Stimulated activated CD4-positive, alpha-beta T cell treated with anti-CD3 and anti-CD28 coated beads, Interleukin-2, amount 100 ng/mL, for 4 hours (primary cell): ENCODE measurements around the gene ZNF324B.
"Not testable (repeated sequence)": the region's sequence is repeated elsewhere in the genome, so short reads cannot be mapped to it uniquely, and the experiment has no call there.

Experiments
- DNase-seq: peaks from one replicate; pipeline ENCODE4 v3.0.0-alpha.2; 2020; ENCODE audit warnings: low read depth

Gene ZNF324B

GRCh38 chr19:58480481-58480830, 29.0 kb downstream of the ZNF324B start:
- no peak for DNase-seq

DNA sequence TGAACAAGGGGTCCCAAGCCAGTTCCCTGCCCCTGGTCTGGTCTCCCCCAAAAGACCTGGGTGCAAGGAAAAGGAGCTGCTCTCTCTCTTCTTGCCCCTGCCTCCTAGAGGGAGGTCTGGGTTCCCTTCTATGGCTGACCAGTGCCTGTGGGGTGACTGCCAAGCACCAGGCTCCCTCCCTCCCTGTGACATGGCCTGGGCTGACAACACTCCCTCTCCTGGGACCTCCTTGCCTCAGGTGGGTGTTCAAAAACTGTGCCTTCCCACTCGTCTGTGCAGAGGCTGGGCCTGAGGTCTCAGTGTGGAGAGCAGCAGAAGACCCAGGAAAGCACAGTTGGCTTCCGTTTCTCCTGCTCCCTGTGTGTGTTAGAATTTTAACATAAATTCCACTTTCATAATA, 29.4 kb downstream of the ZNF324B start:
- no peak for DNase-seq

DNA sequence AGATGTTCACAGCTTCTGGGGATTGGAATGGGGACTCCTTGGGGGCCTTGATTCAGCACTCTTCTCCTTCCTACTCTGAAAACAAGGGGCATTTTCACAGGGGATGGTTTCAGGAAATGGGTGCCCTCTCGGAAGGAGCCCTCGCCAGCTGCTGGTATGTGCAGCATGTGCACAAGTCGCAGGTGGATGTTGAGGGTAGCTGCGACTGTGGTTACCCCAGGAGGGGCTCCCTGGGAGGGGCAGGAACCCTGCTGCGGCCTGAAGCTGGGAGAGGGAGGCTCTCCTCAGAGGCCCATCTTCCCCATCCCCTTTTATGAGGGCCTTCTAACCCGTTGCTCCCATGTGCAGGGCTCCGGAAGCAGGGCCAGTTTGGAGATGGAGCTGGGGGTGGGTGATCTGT, 30.9 kb downstream of the ZNF324B start:
- DNase-seq = no peak

DNA sequence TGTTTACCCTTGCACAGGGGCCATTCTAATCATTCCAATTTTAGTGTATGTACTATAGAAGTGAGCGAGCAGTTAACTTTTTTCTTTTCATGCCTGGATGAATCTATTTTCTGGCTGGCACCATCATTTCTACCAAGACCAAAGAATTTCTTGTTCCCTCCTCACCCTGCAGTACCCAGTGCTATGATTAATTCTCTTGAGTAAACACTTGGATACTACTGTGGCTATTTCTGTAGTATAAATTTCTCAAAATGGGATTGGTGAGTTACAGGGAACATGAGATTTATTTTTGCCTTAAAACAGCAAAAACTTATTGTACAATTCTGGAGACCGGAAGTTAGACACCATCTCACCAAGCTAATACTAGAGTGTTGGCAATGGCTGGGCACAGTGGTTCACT, 32.4 kb downstream of the ZNF324B start:
- no peak for DNase-seq

GRCh38 chr19:58484349-58484748, 32.9 kb downstream of the ZNF324B start:
- DNase-seq = not testable (repeated sequence)

DNA sequence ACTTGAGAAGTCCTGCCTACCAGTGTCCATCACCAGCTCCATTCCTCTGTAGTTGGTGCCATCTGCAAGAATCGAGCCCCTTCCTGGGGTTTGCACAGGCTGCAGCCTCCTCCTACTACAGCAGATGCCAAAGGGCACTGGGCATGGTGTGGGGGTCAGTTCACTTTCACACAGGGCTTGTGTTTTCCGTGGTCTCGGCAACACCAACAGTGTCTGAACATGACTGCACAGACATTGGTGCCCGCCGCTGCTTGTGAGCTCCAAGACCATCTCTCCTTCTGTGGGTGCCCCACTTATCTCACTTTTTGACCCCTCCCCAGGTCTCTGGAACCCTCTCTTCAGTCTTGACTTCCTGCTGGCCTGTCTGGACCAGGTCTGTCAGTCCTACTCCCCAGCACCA, 40.0 kb downstream of the ZNF324B start:
- no peak for DNase-seq

GRCh38 chr19:58492265-58492664, 40.8 kb downstream of the ZNF324B start:
- DNase-seq = no peak

- no peak for DNase-seq
These were observed 46.3 kb downstream of the ZNF324B start for GRCh38 chr19:58497634-58498170.

- no peak for DNase-seq
These were observed 47.0 kb downstream of the ZNF324B start for GRCh38 chr19:58498316-58499020.

DNA sequence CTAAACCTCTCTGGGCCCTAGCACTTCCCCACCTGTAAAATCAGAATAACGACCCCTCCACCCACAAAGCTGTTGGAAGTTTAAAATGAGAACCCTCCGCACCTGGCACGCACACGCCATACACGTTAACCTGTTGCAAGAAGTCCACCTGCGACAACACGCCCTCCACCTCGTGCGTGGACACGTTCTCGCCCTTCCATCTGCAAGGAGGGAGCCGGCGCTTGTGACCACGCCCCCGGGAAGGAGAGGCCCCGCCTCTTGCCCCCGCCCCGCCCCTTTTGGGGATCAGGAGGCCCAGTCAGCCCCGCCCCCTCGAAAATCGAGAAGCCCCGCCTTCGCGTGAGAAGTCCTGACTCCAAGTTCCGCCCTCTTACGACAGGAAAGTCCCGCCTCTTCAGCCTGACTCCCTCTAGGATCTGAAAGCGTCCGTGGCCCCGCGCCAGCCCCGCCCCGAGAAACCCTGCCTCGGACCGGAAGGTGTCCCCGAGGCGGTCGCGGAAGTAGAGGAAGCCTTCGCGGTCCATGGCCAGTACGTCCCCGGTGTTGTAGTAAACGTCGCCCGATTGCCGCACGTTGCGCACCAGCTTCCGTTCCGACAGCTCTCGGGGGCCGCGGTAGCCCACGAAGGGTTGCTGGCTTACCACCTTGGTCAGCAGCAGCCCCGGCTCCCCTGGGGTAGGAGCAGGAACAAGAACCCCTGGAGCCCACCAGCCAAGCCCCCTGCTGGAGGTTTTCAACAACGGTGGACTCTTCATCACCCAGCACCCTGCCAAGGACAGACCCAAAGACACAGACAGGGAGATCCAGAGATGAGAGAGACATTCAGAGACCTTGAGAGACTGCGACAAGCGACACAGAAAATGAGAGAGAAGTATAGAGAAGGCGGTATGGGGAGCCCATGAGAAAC, 47.9 kb downstream of the ZNF324B start:
- peak; percentile 95 for DNase-seq

DNA sequence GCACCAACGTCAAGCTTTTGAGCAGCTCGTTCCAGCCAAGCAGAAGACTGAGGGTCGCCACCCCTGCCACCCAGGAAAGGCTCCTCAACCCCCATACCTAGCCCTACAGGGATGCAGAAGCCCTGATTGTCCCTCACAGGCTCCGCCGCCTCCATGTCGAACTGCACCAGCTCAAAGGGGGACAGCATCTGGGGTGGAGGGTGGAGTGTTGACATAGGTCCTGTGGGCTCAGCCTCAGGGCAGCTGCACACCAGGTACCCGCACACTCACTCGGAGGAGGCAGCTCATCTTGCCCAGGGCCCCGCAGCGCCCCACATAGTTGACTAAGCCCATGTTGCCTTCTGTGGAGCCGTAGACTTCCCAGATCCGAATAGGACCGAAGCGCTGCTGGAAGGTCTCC, 48.8 kb downstream of the ZNF324B start:
- no peak for DNase-seq
